GM18873 (cell line): Measurements from ENCODE around the gene PSMA7.

ENCODE experiments used
- ATAC-seq: cut with Tn5 transposase; IDR thresholded peaks from one replicate; pipeline ENCODE4 v1.9.1; 2021; ENCODE audit warnings: mild to moderate bottlenecking, moderate library complexity, moderate number of reproducible peaks; ENCODE audit not compliant: unreplicated experiment, low FRiP score

Gene PSMA7

GRCh38 chr20:62103508-62104233 is 39.5 kb downstream of the PSMA7 start:
- no peak for ATAC-seq

GRCh38 chr20:62101078-62101477 is 42.1 kb downstream of the PSMA7 start:
- ATAC-seq: no peak

DNA sequence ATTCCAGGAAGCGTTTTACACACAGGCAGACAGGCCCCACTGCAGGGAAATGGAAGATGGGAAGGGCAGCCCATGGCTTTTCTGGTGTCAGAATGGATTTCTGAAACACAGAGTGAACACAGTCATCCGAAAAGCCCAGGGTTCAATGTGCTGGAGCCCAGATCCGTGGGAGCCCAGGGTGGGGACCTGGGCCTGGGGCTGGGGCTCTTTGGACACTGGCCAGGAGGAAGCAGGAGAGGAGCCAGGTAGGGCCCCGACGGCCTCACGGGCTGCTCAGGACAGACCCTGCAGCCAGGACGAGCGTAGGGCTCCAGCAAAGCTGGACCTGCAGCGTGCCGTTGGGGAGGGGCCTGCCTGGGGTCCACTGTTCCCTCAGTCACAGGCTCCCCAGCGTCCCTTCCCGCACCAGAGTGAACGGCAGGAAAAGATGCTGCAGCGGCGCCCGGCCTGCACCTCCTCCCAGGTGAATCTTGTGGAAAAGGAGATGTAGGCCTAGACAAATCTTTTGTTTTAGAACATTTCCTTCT is 45.2 kb downstream of the PSMA7 start:
- ATAC-seq: no peak

DNA sequence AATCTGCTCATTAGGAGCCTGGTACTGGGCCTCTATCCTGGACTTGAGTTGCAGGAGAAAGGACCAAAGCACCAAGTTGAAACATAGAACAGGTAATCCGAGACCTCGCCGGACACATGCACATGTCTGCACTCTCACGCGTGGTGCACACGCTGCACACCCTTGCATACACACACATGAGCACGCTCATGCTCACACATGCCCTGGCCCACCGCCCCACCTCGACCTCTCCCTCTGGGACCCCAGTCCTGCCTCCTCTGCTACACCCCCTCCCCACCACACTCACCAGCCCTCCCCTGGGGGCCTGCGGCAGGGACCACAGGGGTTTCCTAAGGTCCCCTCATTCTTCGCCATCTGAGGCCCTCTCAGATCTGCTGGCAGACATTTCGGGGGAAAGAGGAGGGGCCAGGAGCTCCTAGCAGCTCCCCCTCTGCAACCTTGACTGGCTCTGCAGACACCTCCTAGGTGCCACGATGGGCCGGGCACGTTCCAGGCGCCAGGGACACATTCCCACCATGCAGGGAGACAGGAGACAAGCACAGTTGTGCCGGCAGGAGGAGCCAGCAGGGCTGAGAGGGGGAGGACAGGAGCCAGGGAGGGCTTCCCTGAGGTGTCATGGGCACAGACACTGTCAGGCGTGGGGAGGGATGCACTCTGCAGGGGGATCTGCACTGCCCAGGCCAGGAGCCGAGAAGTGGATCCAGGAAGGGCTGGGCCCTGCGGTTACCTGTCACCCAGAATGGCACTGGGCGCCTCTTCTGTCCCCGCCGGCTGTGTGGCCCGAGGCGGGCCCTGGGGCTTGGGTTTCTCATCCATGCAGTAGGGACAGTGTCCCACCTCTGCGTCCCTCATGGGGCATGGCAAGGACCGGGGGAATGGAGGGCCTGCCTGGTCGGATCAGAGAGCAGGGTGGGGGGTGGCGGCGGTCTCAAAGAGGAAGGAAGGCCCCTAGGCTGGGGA is 46.5 kb downstream of the PSMA7 start:
- no peak for ATAC-seq

DNA sequence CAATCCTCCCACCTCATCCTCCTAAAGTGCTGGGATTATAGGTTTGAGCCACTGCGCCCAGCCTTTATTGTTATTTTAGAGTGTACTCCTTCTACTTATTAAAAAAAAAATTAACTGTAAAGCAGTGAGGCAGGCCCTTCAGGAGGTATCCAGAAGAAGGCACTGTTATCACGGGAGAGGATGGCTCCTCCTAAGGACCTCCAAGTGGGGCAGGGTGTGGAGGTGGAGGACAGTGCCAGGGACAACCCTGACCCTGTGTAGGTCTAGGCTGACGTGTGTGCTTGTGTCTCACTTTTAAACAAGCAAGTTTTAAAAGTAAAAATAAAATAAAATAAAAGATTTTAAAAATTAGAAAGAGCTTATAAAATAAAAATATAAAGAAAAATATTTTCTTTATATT is 53.8 kb downstream of the PSMA7 start:
- ATAC-seq: no peak

DNA sequence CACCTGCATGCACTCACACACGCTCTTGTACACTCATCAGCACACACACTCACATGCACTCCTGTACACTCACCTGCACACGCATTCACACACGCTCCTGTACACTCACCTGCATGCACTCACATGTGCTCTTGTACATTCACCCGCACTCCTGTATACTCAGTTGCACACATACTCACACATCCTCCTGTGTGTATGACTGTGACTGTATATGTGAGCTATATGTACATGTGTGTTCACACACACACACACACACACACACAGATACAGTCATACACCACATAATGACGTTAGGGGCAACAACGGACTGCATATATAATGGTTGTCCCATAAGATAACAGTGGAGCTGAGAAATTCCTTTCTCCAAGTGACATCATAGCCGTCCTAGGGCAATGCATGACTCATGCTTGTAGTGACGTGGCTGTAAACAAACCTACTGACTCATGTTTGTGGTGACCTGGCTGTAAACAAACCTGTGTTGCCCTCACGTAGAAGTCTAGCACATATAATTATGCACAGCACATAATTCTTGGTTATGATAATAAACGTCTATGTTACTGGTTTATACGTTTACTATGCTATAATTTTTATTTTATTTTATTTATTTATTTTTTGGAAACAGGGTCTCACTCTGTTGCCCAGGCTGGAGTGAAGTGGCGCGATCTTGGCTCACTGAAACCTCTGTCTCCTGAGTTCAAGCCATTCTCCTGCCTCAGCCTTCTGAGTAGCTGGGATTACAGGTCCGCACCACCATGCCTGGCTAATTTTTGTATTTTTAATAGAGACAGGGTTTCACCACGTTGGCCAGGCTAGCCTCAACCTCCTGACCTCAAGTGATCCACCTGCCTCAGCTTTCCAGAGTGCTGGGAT is 54.7 kb downstream of the PSMA7 start:
- ATAC-seq: no peak

GRCh38 chr20:62087632-62088031 is 55.6 kb downstream of the PSMA7 start:
- no peak for ATAC-seq

DNA sequence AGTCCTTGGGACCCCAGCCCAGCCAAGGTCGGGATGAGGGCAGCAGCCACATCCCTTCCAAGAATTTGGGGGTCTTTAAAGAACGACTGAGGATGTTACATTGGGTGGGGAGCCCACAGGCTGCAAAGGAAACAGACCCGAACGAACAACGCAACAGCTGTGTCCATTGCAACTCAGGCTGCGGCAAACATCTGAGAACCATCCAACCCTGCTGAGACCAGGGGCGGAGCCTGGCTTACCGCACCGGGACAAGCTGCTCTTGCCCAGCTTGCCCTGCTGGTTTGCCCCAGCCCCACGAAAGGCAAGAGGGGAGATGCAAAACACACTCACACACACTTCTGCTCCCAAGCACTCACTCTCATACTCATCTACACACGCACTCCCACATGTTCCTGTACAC is 56.0 kb downstream of the PSMA7 start:
- ATAC-seq: no peak
